NCI-H2227 (cell line): Measurements from ENCODE around the gene ZBTB45.

Experiments
- DNase-seq: peaks from one replicate; lab custom pipeline; 2025; ENCODE audit not compliant: unreplicated experiment; lab: John Stamatoyannopoulos, UW

Gene ZBTB45

DNA sequence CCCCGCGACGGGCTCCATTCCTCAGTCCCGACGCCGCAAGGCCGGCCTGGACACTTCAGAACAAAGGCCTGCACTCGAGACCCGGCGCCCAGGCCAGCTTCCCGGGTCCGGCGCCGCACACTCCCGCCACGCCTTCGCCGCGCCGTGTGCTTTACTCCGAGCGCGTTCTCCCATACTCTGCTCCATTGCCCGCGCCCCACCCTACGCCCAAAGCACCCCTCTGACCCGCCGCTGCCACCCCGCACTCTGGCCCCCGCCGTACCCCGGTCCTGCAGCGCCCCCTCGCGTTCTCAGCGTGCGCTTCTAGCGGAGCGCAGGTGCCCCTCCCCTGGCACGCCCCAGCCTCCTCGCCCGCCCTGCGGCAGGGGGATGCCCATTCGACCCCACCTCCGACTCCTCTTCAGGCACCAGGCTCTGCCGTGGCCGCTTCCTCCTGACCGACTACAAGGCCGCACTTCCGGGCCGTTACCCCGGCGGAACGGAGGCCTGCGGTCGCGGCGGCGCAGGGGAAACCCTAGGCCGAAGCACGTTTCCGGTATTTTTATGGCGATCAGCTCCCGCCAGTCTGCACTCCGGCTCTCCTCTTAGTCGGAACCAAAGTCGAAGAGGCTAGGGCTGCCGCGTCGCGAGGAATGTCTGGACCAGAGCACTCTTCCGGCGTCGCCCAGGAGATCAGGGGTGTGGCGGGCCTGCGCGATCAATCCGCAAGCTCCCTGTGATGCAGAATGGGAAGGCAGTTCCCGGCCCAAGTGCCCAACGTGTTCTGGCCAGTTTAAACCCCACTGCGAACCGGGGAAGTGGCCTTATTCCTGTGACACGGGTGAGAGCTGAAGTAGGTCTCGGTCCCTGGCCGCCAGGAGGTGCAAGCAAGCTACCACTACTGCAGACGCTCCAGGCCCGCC is at the start of gene ZBTB45:
ZBTB45 (minus strand) TSS at position 456 of the 902 bp plus-strand sequence. CDS start 2,137 bp downstream, outside the sequence.
- peak; percentile 100 for DNase-seq

DNA sequence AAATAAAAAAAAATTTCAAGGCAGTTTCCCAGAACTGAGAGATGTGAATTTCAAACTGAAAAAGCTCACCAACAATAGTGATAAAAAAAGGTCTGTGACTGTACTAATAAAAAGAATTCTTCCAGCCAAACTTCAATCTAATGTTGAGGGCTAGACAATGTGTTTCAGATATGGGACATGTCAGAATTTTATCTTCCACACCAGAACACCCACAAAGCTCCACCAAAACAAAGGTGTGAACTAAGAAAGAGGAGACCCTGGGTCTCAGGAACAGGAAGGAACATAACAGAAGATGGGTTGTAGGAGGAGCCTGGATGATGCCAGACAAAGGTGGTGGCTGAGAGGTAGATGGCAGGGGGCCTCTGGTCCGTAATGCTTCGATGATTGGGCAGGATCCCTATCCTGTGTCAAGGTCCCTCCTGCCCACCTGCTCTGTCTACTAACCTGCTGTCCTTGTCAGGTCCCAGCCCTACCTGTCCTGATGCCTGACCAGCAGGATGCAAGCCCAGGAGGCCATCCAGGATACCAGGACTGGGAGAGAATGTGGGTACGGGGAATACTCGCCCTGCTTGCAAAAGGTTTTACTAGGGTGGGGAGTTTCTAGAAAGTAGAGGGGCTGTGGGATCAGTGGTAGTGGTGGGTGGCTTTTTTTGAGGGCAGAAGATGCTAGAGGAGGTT is 49.0 kb upstream of the ZBTB45 start:
- DNase-seq = no peak

DNA sequence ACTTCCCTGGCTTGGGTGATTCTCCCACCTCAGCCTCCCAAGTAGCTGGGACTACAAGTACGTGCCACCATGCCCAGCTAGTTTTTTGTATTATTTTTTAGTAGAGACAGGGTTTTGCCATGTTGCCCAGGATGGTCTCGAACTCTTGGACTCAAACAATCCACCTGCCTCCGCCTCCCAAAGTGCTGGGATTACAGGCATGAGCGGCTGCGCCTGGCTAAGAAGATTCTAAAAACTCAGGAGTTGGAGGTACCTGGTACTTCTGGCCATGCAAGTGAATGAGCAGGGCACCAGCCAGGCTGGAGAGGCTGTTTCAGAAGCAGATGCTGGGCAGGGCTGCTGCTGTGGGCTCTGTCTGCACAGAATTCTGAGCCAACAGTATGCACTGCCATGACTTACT is 47.4 kb upstream of the ZBTB45 start:
- DNase-seq = no peak

DNA sequence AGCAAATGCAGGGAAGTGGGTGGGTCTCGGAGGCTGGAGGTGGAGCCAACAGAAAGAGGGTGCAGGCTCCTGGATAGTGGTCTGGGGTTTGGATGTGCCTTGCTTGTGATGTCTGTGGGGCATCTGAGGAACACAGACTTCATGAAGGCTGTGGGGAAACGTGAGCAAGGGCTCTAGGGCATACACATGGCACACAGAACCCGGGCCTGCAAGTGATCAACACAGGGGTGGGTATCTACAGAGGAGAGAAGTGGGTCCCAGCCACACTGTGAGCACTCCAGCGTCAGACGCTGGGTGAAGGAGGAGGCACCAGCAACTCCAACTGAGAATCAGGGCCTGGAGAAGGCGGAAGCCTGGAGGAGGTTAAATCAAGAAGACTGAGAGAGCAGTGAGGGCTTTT is 44.2 kb upstream of the ZBTB45 start:
- no peak for DNase-seq

DNA sequence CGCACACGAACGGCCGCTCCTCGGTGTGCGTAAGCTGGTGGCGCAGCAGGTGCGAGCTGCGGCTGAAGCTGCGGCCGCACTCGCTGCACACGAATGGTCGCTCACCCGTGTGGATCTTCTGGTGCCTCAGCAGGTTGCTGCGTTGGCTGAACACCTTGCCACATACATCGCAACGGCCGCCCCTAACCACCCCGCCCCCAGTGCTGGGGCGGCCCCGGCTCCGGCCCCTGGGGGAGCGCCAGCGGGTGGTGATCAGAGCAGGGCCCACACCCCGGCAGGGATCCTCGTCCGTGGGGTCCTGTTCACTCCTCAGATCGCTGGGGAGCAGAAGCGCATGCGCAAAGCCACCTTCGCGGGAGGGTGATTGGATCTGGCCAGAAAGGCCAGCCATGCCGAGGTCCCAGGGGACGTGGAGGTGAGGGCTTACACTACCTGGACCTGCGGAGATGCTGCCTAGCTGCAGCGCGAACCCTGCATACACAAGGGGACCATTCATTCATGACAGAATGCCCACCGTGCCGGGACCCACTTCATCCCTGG is 43.5 kb upstream of the ZBTB45 start:
- DNase-seq = no peak

DNA sequence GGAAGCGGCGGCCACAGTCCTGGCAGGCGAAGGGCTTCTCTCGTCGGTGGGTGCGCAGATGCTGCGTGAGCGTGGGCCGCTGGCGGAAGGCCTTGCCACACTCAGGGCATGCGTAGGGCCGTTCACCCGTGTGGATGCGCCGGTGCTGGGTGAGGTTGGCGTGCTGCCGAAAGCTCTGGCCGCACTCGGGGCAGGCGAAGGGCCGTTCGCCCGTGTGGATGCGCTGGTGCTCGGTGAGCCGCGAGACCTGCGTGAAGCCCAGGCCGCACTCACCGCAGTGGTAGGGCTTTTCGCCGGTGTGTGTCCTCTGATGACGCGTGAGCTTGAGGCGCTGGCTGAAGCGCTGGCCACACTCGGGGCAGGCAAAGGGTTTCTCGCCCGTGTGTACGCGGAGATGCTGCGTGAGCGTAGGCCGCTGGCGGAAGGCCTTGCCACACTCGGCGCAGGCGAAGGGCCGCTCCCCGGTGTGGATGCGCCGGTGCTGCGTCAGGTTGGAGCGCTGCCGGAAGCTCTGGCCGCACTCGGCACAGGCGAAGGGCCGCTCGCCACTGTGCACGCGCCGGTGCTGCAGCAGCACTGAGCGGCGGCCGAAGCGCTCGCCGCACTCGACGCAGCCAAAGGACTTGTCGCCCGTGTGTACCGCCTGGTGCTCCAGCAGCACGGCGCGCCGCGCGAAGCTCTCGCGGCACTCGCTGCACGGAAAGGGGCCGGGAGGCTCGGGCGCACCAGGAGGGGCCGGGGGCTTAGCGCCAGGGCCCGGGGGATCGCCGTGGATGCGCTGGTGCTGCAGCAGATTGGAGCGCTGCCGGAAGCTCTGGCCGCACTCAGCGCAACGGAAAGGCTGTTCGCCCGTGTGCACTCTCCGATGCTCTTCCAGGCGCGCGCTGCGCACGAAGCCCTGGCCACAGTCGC is 42.8 kb upstream of the ZBTB45 start:
- no peak for DNase-seq

DNA sequence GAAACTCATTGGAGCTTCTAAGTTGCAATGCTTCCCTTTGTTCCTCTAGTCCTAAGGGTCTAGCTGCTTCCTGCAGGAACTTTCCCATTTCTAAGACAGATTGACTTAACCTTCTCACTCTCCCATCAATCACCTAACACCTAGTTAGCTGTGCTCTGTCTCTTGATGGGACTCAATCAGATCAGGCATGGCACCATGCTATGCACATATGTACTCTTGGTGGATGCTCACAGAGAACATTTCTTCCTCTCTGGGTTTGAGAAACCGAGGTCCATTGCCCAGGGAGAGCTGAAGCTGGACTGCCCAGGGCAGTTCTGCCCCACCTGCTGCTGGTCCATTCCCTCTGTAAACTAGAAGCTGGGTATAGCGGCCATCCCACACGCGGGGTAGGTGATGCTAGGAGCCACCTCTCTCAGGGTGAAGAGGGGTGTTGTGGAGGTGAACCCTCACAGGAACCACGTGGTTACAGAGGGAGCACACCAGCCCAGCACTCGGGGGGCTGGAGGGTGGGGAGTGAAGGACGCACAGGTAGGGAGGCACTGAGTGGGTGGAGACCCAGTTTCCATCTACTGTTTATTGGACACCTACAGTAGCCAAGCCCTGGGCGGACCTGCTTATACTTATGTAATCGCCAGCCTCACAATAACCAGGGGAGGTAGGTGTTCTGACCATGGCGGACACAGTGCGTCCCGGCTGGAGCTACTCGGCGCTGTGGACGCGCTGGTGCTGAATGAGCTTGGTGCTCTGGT is 41.9 kb upstream of the ZBTB45 start:
- DNase-seq = no peak

DNA sequence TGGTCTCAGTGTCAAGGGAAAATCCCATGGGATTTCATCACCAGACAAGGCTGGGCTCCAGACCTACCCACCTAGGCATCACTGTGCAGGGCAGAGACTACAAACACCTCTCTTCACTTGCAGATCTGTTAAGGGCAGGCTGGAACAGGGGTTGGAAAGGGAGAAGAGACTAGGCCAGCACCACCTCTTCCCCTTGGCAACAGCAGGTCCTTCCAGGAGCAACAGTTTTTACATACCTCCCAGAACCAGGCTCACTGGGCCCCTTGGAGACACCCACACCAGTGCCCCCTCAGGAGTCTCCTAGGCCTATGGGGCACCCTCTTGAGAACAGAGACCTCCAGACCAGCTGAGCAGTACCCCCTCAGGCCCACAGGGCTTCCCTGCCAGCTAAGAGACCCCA is 41.3 kb upstream of the ZBTB45 start:
- no peak for DNase-seq

DNA sequence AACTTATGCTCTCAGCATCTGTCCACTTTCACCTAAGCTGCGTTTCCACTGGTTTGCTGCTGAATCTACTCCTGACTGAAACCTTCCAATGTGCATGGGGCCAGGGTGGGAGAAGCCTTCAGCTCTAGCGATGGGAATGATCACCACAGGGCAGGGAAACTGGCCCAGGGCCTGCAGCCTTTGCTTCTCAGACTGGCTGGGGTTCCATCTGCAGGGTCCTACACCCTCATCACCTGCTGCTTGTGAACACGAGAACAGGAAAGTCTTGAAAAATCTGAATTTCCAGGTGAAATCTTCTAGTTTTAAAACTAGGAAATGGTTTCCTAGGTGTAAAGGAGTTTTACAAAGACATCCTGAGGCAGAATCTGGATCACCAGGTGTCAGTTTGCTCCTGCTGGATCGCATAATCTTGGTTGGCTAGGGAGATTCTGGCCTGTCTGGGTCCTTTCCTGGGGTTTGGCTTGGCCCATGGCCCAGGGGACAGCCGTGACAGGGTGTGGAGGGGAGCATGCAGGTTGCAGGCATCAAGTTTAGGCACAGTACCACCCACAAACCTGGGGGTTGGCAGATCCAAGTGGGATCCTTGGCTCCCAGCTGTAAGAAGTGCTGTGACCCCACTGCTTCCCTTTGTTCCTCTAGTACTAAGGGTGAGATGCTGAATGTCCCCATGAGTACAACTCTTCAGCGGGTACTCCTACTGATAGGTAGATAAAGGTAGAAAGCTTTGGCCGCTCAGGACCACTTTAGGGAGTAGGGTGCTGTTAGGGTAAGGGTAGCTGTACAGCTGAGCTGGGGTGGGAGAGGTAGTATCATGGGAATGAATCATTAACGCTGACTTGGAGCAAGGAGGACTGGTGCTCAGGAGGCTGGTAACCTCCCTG is 40.6 kb upstream of the ZBTB45 start:
- DNase-seq = no peak

DNA sequence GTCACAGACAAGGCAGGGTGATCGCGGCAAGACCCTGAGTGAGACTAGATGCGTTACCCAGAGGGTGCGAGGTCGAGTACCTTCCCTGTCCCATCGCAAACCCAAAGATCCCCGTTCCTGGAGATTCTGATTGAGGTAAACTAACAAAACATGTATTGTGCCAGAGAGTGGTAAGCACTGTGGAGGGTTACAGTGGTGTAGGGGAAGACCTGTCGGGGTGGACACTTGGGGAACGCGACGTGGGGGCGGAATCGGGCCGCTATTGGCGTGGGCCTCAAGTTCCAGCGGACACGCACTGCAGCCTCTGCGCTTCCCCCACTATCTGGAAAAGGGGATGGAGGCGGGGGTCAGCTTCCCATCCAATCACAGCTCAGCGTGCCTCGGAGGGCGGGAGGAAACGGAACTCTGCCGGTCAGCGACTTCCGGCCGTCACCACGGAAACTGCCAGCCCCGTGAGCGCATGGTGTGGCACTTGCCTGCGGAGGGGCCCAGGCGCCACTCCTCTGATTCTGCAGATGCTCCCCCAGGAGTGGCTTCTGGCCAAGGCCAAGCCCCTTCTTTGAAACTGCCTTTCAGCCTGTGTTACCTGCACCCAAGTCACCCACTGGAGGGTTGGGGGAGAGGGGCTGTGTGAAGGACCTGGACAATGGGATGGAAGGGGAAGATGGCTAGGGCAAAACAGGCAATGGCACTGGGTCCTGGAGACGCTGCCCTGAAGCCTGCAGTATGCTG is 39.8 kb upstream of the ZBTB45 start:
- DNase-seq = no peak

DNA sequence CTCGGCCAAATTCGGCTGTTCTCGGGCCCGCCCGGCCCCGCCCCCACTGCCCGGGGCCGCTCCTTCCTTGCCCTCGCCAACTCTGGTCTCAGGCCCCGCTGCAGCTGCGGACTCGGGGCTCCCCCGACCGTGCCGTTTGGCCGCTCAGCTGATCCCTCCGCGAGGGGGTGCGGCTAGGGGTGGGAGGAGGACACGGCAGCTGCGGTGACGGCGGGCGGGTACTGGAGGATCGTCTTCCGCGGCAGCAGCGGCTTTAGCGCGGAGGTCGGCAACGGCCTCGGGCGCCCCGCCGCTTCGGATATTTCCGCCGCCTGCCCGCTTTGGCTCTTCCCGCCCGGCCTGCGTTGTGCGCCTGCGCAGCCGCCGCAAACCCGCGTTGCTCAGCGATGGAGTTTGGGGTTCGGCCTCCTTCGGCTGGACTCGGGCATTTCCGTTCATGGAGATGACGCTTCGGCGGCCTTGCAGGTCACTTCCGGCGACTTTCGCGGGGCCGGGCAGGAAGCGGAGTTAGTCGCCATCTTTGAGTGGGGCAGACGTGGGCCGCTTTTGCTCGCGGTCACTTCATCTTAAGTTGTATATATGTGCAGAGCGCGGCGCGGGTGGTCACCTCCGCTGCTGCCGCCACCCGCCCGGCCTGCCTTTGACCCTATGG is 39.1 kb upstream of the ZBTB45 start:
- DNase-seq = no peak

DNA sequence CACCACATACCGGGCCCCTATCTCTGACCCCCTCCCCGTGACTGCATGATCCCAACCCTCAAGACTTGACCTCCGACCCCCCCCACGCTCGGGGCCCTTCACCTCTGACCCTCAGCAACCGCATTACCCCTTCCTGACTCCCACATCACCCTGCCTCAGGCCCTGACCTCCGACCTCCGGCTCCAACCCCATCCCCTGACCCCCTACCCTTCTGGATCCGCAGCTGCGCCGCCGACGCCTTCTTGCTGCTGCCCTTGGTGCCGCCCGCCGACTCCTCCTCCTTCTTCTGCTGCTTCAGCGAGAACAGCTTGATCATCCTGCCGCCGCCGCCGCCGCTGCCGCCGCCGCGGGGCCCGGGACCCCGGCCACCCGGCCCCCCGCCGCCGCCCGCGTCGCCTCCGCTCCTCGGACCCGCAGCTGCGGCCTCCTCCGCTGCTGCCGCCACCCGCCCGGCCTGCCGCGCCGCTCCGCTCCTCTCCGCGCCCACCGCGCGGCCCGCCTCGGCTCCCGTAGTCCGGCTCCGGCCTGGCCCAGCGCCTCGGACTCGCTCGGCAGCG is 38.5 kb upstream of the ZBTB45 start, which contains the start of gene UBE2M:
UBE2M (minus strand) TSS at position 546 of the 557 bp plus-strand sequence; CDS start at position 316, 230 bp downstream.
- DNase-seq = no peak

DNA sequence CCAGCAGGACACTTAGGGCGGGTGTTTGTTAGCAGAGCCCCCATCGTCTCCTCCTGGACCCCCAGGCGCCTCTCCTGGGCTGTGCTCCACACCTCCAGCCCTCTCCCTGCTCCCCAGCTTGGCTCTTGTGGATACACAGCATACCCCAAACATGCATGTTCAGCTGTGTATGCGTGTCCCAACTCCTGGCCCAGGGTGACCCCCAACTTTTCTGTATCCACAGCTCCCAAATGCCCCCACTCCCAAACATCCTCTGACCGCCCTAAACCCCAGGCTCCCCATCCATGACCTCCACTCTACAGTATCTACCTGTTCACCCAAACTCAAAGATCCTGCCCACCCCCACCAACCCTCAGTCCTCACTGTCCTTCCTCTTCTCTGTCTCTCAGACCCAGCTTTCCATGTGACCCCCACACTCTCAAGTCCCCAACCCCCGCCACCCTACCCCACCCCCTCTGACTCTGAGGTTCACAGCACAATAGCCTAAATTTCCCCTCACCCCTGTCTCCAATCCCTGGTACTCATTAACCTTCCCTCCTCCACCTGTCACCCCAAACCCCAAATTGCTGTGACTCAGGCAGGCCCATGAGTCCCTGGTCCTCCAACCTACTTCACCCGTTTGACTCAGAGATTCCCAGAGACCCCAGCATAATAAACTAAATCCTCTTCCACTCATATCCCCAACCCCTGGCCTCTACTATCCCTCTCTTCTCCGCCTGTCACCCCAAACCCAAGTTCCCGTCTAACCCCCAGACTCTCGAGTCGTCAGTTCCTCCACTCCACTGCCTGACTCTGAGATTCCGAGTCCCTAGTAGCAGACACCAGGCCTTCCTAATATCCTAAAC is 37.8 kb upstream of the ZBTB45 start:
- no peak for DNase-seq

DNA sequence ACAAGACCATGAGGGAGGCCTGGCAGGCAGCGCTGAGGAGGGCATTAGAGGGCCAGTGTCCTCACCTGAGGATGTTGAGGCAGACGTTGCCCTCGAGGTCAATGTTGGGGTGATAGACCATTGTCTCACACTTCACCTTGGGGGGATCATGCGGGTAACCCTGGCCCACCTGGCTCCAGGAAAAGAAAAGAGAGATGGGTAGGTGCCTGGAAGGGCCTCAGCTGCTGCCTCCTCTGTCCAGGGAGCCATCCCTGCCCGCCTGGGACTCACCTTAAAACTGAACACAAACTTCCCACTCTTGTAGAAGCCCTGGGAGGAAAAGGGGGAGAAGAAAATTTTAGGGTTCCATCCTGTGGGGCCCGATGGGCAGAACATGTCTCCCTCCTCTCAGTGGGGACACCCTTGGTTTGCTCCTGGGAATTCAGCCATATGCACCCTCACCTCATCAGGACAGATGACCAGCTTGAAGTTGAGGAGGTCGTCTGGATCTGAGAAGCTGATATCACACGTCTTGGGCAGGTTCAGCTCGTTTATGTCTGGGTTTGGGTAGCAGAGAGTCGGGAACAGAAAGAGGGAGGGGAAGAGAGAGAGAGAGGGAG is 37.1 kb upstream of the ZBTB45 start:
- no peak for DNase-seq

DNA sequence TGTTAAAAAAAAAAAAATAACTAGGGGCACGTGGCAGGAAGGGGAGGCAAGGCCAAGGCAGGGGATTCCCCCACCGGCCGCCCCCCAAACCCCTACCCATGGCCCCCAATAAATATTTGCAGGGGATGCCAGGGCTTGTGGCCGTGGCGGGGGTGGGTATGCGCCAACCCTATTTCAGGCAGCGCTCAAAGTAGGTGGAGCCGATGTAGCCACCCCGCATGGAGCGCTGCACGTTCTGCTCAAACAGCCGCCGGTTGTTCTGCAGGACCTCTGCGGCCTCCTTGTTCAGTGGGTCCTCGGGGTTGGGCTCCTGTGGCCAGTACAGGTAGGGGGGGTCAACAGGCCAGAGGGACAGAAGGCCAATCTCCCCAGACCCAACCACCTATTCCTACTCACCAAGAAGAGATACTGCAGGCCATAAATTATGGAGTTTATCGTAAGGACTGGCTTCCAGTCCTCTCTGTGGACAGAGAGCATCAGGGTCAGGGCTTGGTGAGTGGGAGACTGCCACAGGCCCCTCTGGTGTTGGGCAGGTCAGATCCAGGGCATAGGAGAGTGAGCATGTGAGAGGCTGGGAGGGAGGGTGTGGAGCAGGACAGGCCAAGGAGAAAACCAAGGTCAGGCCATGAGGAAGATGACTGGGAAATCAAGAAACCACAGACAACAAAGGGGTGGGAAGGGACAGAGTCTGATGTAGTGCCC is 36.5 kb upstream of the ZBTB45 start:
- no peak for DNase-seq

DNA sequence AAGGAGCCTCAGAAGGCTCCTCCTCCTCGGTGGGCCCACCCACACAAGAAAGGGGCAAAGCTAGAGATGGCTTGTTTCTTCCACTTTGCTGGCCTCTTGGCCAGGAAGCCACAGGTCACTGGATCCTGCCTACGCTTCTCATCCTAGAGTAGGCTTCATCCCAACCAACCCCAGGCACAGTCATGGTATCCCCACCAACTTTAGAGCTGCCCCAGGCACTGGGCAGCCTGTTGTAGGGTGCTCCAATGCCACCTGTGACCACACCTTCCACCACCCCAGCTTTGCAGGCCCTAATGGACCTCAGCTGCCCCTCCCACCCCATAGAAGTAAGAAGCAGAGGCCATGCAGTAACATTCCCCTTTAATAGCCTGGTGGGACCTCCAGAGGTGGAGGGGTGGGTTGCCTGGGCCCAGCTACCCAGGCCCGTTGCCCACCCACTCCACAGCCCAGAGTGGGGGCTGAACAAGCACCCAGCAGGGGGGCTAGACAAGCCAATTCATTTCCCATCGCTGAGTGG is 35.8 kb upstream of the ZBTB45 start:
- DNase-seq = no peak
